ENCODE data around the gene INHBA. TPM values are rescaled to one million over a fixed set of nuclear protein-coding genes. Genes with fewer than 3 reads are reported as not detected.

INHBA gene
- total RNA-seq, 4 donors from 2014 or later, result 5.4 to 18.4 (median 10.8) TPM

DNA sequence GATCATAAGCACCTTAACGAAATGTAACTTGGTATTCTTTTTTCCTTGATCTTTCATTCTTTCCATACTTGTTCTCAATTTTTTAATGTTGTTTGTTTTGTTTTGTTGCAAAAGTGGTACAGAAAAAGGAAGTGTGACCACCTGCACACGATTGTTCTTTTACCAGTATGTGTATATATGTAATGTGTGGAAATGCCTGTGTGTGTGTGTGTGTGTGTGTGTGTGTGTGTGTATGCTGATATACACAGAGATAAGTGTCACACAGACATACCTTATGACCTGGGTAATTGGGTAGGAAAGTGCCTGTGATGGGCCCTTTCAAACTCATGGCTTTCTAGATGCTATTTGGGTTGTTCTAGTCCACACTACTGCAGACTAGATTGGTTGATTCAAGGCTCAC is 14.0 kb downstream of the INHBA start:
- H3K36me3 ChIP-seq, result no peaks in the 10 kb centered on the region
- H3K4me1 ChIP-seq, result no peaks in the 10 kb centered on the region
- no peak overlapping the region for H3K27ac ChIP-seq
- TF ChIP-seq, protein P1, sequence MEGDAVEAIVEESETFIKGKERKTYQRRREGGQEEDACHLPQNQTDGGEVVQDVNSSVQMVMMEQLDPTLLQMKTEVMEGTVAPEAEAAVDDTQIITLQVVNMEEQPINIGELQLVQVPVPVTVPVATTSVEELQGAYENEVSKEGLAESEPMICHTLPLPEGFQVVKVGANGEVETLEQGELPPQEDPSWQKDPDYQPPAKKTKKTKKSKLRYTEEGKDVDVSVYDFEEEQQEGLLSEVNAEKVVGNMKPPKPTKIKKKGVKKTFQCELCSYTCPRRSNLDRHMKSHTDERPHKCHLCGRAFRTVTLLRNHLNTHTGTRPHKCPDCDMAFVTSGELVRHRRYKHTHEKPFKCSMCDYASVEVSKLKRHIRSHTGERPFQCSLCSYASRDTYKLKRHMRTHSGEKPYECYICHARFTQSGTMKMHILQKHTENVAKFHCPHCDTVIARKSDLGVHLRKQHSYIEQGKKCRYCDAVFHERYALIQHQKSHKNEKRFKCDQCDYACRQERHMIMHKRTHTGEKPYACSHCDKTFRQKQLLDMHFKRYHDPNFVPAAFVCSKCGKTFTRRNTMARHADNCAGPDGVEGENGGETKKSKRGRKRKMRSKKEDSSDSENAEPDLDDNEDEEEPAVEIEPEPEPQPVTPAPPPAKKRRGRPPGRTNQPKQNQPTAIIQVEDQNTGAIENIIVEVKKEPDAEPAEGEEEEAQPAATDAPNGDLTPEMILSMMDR (IDR thresholded peaks at IDR 0.05), result no peak
- no peak for TF ChIP-seq POLR2A (IDR thresholded peaks at IDR 0.05)
- H3K9me3 ChIP-seq, result no peaks in the 10 kb centered on the region
- intact Hi-C loops (cut with DNase I; ENCODE audit: low total_unique reads), result no loop called here
- no peaks in the 10 kb centered on the region for H3K27me3 ChIP-seq
- DNase-seq, result no peak
- no peak overlapping the region for H3K4me3 ChIP-seq

DNA sequence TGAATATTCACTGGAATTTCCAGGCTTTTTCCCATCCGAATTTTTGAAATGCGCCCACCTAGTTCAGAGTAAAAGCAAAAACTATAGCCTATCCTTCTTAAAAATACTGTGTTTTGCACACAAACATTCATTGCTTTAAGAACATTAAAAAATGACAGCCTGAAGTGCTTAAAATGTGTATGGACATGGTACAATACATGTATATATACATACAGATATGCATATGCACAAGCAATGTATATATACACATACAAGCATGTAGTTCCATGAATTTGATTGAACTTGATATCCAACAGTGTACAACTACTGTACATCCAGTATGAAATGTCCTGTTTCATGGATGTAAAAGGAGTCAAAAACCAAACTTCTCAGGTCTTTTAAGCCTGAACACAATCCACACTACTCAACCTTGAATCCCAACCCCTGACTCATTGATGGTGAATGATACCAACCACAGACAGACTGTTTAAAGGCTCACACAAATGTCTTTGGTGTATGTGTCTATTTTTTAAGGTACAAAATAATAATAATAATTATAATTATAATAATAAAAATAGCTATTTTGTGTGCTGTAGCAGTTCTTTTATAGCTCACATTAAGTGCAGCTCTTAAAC is 14.8 kb downstream of the INHBA start:
- H3K27me3 ChIP-seq, result no peaks in the 10 kb centered on the region
- DNase-seq, result no peak
- no peaks in the 10 kb centered on the region for H3K36me3 ChIP-seq
- no peaks in the 10 kb centered on the region for H3K4me1 ChIP-seq
- H3K9me3 ChIP-seq, result no peaks in the 10 kb centered on the region
- no peak for TF ChIP-seq POLR2A (IDR thresholded peaks at IDR 0.05)
- TF ChIP-seq, protein P1 (IDR thresholded peaks at IDR 0.05), result no peak
- intact Hi-C loops (cut with DNase I; ENCODE audit: low total_unique reads), result no loop called here
- H3K27ac ChIP-seq, result no peak overlapping the region
- H3K4me3 ChIP-seq, result no peak overlapping the region

DNA sequence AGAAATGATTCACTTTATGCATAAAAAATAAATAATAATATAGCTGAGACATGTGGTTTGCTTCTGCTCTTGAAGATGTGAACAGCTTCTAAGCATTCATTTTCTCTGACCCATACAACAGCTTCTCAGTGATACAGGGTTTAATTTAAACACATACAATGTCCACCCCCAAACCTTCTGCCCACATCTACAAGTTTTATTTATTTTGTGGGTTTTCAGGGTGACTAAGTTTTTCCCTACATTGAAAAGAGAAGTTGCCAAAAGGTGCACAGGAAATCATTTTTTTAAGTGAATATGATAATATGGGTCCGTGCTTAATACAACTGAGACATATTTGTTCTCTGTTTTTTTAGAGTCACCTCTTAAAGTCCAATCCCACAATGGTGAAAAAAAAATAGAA is 17.2 kb downstream of the INHBA start:
- TF ChIP-seq, protein P1 (IDR thresholded peaks at IDR 0.05), result no peak
- TF ChIP-seq POLR2A (IDR thresholded peaks at IDR 0.05), result no peak
- H3K36me3 ChIP-seq, result no peaks in the 10 kb centered on the region

DNA sequence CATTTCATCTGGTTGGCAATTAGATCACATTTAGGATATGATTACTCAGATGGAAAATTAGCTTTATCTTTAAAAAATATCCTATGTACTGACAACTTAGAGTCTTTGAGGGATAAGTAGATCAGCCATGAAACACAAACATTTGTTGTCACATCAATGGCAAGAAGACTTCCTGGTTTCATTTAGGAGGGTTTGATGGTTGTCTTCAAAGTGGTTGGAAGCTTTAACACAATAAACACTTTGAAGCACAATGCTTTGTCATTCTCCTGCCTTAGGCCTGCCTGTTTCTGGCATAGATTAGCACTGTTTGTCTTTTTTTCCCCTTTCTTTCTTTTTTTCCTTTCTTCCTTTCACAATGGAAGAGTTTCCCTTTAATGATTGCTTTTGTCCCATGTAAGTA is 20.5 kb downstream of the INHBA start:
- H3K27me3 ChIP-seq, result no peaks in the 10 kb centered on the region
- no peak overlapping the region for H3K4me3 ChIP-seq
- no peaks in the 10 kb centered on the region for H3K4me1 ChIP-seq
- intact Hi-C loops (cut with DNase I; ENCODE audit: low total_unique reads), result no loop called here
- H3K9me3 ChIP-seq, result no peaks in the 10 kb centered on the region
- H3K36me3 ChIP-seq, result no peaks in the 10 kb centered on the region
- no peak overlapping the region for H3K27ac ChIP-seq
- no peak for TF ChIP-seq POLR2A (IDR thresholded peaks at IDR 0.05)
- TF ChIP-seq, protein P1 (IDR thresholded peaks at IDR 0.05), result no peak
- no peak for DNase-seq

More for the DNA sequence above, 17.2 kb downstream of the INHBA start:
- Histone ChIP-seq H3K4me3 (no peak overlapping the region), H3K27ac (no peak overlapping the region), H3K4me1 (no peaks in the 10 kb centered on the region), H3K27me3 (no peaks in the 10 kb centered on the region), H3K9me3 (no peaks in the 10 kb centered on the region)
- DNase-seq, result no peak
- intact Hi-C loops (cut with DNase I; ENCODE audit: low total_unique reads), result no loop called here

DNA sequence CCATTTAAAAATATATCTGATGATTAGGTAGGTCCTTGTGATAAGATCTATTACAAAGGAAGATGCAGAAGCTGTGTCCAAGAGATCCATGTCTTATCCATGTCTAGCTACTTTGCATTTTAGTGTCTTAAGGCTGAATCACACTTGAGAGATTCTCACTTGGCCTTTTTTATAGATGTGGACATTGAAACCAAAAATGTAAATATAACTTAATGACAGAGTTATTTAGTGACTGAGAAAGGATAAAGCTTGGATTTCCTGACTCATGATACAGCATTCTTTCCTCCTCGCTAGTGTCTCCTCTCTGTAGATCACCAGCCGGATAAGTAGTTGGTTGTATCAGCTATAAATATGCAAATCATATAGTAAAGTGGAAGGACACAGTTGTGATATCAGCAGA is 23.3 kb downstream of the INHBA start:
- TF ChIP-seq, protein P1 (IDR thresholded peaks at IDR 0.05), result no peak
- Histone ChIP-seq H3K4me1 (no peaks in the 10 kb centered on the region), H3K27ac (no peak overlapping the region), H3K36me3 (no peaks in the 10 kb centered on the region), H3K4me3 (no peak overlapping the region), H3K27me3 (no peaks in the 10 kb centered on the region), H3K9me3 (no peaks in the 10 kb centered on the region)
- intact Hi-C loops (cut with DNase I; ENCODE audit: low total_unique reads), result no loop called here
- DNase-seq, result no peak
